Psoas muscle (tissue), 8 donors: ENCODE measurements around the gene INSYN2B. TPM values are rescaled to one million over a fixed set of nuclear protein-coding genes. Genes with fewer than 3 reads are reported as not detected.
"Not testable (repeated sequence)": the region's sequence is repeated elsewhere in the genome, so short reads cannot be mapped to it uniquely, and the experiment has no call there.

ENCODE experiments used
- ATAC-seq, 4 donors: fragments of 200-7000 bp; cut with Tn5 transposase; one replicate each; pipeline ENCODE4 v1.9.1; 2020; ENCODE audit warnings: moderate library complexity in 3 of 4, mild to moderate bottlenecking in 2 of 4
- DNase-seq, 2 donors: peaks; one replicate each; pipeline ENCODE4 v3.0.0-alpha.2; 2020
- H3K27ac ChIP-seq: fragments of 200-600 bp; one replicate; pipeline ENCODE4 v1.8.0; 2022
- H3K27me3 ChIP-seq, 3 donors: fragments of 200-600 bp in 1 of 3; one replicate each; pipeline versions ENCODE4 v1.6.1 to v1.8.0; 2013 to 2022; ENCODE audit warnings: low read length in 2 of 3, mild to moderate bottlenecking in 2 of 3, moderate library complexity in 1 of 3; ENCODE audit not compliant: insufficient read depth in 3 of 3
- H3K36me3 ChIP-seq, 2 donors: fragments of 200-600 bp in 1 of 2; one replicate each; pipeline versions ENCODE4 v1.6.1 to v1.8.0; 2013 to 2022; ENCODE audit warnings: low read depth in 1 of 2, mild to moderate bottlenecking in 1 of 2, moderate library complexity in 1 of 2; ENCODE audit not compliant: insufficient read depth in 1 of 2
- H3K4me1 ChIP-seq: fragments of 200-600 bp; one replicate; pipeline ENCODE4 v1.8.0; 2022
- H3K4me3 ChIP-seq: fragments of 200-600 bp; one replicate; pipeline ENCODE4 v1.8.0; 2022; ENCODE audit warnings: mild to moderate bottlenecking
- H3K9me3 ChIP-seq: fragments of 200-600 bp; one replicate; pipeline ENCODE4 v1.8.0; 2022
- CTCF ChIP-seq: fragments of 200-600 bp; IDR thresholded peaks from one replicate; pipeline ENCODE4 v1.8.0; 2022; ENCODE audit warnings: antibody characterized with exemption
- WGBS, 3 donors: extraction: QIAGEN DNeasy Blood & Tissue Kit; methylation state at CpG; one replicate each; pipeline versions ENCODE4 v1.1.6 to v1.1.7; 2013; 5-methylcytosine and 5-hydroxymethylcytosine counted together
- intact Hi-C, 2 donors: fragments of 100-400 bp; cut with DNase I; formaldehyde crosslinking; loops; one replicate each; pipeline versions ENCODE4 v1.11.0 to v1.14.2; 2022
- polyA plus RNA-seq, 3 donors: library from polyadenylated mRNA; stranded (reverse); fragments of 200-250 nt; gene quantifications; one replicate each; pipeline ENCODE4 v1.2.3, GENCODE V29; 2013
- total RNA-seq, 4 donors: library from RNA; stranded (reverse); fragmentation: NEBNext Ultra II Directional in 2 of 4; extraction: Animal tissue kit (Norgen Biotek cat#: 25700) in 2 of 4; gene quantifications; one replicate each; pipeline versions ENCODE4 v1.2.1 to v1.2.4, GENCODE V29; 2021 to 2023
- donor health status: healthy with polysubstance abuse.
- donor health status: DM: no; HTN: no; CAD: no; lungs with moderate emphysema.
- donor health status: Bipolar disorder and iron deficiency.
- donor health status: healthy.
- donor health status: DM: yes; HTN: yes; CAD: no.
- donor health status: DM: no; HTN: no; CAD: no.
- donor health status: DM: no; HTN: no; CAD: no.
- donor health status: DM: yes; HTN: yes; CAD: no.

The INSYN2B gene
- total and polyA plus RNA-seq, 7 donors = 0.01 TPM; not detected in 6

DNA sequence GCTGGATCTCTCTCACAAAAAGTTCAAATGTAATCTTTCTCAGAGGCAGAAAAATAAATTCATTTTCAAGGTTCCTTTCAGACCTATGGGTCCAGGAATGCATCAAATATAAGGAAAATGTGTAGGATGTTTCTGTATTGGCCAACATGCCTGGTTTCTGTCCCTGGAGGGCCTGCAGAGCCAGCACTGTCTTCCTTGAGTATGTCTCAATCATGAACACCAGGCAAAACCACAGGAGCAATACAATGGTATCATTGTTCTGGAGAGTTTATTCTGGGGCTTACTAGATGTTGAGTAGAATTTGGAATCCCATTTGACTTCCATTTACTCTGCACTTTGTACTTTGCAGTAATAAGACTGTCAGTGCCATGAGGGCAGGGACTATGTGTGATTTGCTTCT lies 23.5 kb downstream of the INSYN2B start:
- no peak overlapping the region for H3K4me3 ChIP-seq
- H3K27me3 ChIP-seq = peaks cover 0 to 2% (median 0%) of the 10 kb centered on the region in 3 donors
- H3K36me3 ChIP-seq = no peaks in the 10 kb centered on the region
- no peak for DNase-seq
- no peak for ATAC-seq
- no peaks in the 10 kb centered on the region for H3K9me3 ChIP-seq
- no peak for TF ChIP-seq CTCF
- H3K4me1 ChIP-seq = no peaks in the 10 kb centered on the region
- intact Hi-C loops = no loop called here
- H3K27ac ChIP-seq = no peak overlapping the region

GRCh38 chr5:169956126-169956525 lies 24.2 kb downstream of the INSYN2B start:
- H3K4me3 ChIP-seq = no peak overlapping the region
- H3K9me3 ChIP-seq = no peaks in the 10 kb centered on the region
- no peak for DNase-seq
- WGBS, 3 donors = 42 to 51% (median 49%) methylated on average over 3 of the region's 3 CpGs
- H3K4me1 ChIP-seq = no peaks in the 10 kb centered on the region
- no peak for ATAC-seq
- intact Hi-C loops = no loop called here
- H3K27ac ChIP-seq = no peak overlapping the region
- no peaks in the 10 kb centered on the region for H3K36me3 ChIP-seq
- peaks cover 0 to 2% (median 0%) of the 10 kb centered on the region in 3 donors for H3K27me3 ChIP-seq
- TF ChIP-seq CTCF = no peak

GRCh38 chr5:169954786-169955185 lies 25.5 kb downstream of the INSYN2B start:
- DNase-seq = no peak
- no peak for TF ChIP-seq CTCF
- no peaks in the 10 kb centered on the region for H3K4me1 ChIP-seq
- H3K27me3 ChIP-seq = peaks cover 0 to 2% (median 0%) of the 10 kb centered on the region in 3 donors
- H3K27ac ChIP-seq = no peak overlapping the region
- no peaks in the 10 kb centered on the region for H3K36me3 ChIP-seq
- H3K4me3 ChIP-seq = no peak overlapping the region
- no peak for ATAC-seq
- no peaks in the 10 kb centered on the region for H3K9me3 ChIP-seq
- WGBS, 3 donors = 45 to 48% (median 47%) methylated on average over 6 of the region's 6 CpGs
- intact Hi-C loops = no loop called here

- H3K9me3 ChIP-seq, H3K27ac ChIP-seq, DNase-seq, ATAC-seq, intact Hi-C loops, H3K36me3 ChIP-seq, H3K4me3 ChIP-seq, H3K27me3 ChIP-seq, H3K4me1 ChIP-seq: not testable (repeated sequence)
- 82 to 86% (median 84%) methylated on average over 4 of the region's 4 CpGs for WGBS, 3 donors
Observed at GRCh38 chr5:169953196-169953595, 27.1 kb downstream of the INSYN2B start.

DNA sequence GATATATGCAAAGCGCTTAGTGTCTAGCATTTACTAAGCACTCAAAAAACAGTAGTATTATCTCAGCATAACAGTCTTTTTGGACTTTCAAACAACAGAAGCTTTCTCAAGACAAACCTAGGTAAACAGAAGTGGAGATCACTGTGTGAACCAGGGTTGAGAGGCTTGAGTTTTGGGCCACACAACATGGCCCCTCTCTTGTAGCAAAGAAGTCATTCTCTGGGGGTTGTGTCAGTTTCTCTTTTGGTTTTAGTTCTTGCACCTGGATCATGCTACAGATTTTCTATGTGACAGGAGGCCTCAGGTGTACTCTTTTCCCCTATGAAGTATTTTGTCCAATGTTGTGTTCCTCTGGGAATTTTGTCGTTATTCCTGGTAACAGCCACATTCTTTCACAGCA lies 30.0 kb downstream of the INSYN2B start:
- Histone ChIP-seq H3K36me3 (no peaks in the 10 kb centered on the region), H3K4me1 (no peaks in the 10 kb centered on the region), H3K4me3 (no peak overlapping the region), H3K9me3 (no peaks in the 10 kb centered on the region), H3K27ac (no peak overlapping the region), H3K27me3 (no peaks in the 10 kb centered on the region)
- WGBS, 3 donors = 86 to 92% (median 90%) methylated on average over 2 of the region's 2 CpGs
- ATAC-seq (no peak), DNase-seq (no peak)
- intact Hi-C loops = no loop called here
- no peak for TF ChIP-seq CTCF
